H1 (cell line): ENCODE measurements around the gene MAGI2.

Experiments used
- CEBPB ChIP-seq: IDR thresholded peaks from 2 replicates; pipeline ENCODE4 v1.6.1; 2012; ENCODE audit warnings: low read depth, low read length
- EP300 ChIP-seq, 2 experiments: IDR thresholded peaks; 1 replicate in 1 of 2; 2 replicates in 1 of 2; pipeline ENCODE4 v1.6.1; 2011 to 2012; ENCODE audit warnings: low read depth in 2 of 2, low read length in 2 of 2, mild to moderate bottlenecking in 2 of 2, borderline replicate concordance in 1 of 2, inconsistent platforms in 1 of 2, moderate library complexity in 1 of 2
- EZH2 ChIP-seq: fragments of 200-600 bp; sonication (generic); IDR thresholded peaks from 2 replicates; pipeline ENCODE4 v1.7.1; 2012; ENCODE audit warnings: low read depth, mild to moderate bottlenecking, moderate library complexity, low read length, inconsistent platforms; ENCODE audit not compliant: severe bottlenecking
- JUN ChIP-seq: IDR thresholded peaks from 2 replicates; pipeline ENCODE4 v1.6.1; 2011; ENCODE audit warnings: low read depth, mild to moderate bottlenecking, improper control_type of control experiment, low read length
- JUND ChIP-seq: IDR thresholded peaks from 2 replicates; pipeline ENCODE4 v1.6.1; 2011; ENCODE audit warnings: mild to moderate bottlenecking, improper control_type of control experiment, low read length
- POLR2A ChIP-seq, 2 experiments: IDR thresholded peaks; 1 replicate in 1 of 2; 2 replicates in 1 of 2; pipeline ENCODE4 v1.6.1; 2011; ENCODE audit warnings: low read depth in 2 of 2, low read length in 2 of 2, mild to moderate bottlenecking in 2 of 2; ENCODE audit errors: control extremely low read depth in 1 of 2
- RAD21 ChIP-seq, 2 experiments: IDR thresholded peaks in 1 of 2; conservative IDR thresholded peaks in 1 of 2; 2 replicates each; pipeline ENCODE4 v1.6.1; 2011; ENCODE audit warnings: low read depth in 2 of 2, low read length in 2 of 2, improper control_type of control experiment in 1 of 2, inconsistent platforms in 1 of 2, mild to moderate bottlenecking in 1 of 2, moderate library complexity in 1 of 2
- SP1 ChIP-seq: IDR thresholded peaks from 2 replicates; pipeline ENCODE4 v1.6.1; 2011; ENCODE audit warnings: low read depth, low read length
- SRF ChIP-seq: IDR thresholded peaks from 2 replicates; pipeline ENCODE4 v1.6.1; 2011; ENCODE audit warnings: mild to moderate bottlenecking, low read depth, low read length, moderate library complexity
- TAF1 ChIP-seq: IDR thresholded peaks from 2 replicates; pipeline ENCODE4 v1.6.1; 2011; ENCODE audit warnings: mild to moderate bottlenecking, low read depth, low read length
- TF ChIP-seq, protein P1 (sequence below), 3 experiments: IDR thresholded peaks; 1 replicate in 2 of 3; 2 replicates in 1 of 3; pipeline versions ENCODE4 v1.5.1 to v1.6.1; 2011; ENCODE audit warnings: low read length in 3 of 3, mild to moderate bottlenecking in 3 of 3, inconsistent platforms in 2 of 3, low read depth in 1 of 3, moderate library complexity in 1 of 3; ENCODE audit not compliant: insufficient read depth in 1 of 3; ENCODE audit errors: control extremely low read depth in 1 of 3
- TF ChIP-seq, protein P2 (sequence below): IDR thresholded peaks from 2 replicates; pipeline ENCODE4 v1.6.1; 2012; ENCODE audit warnings: low read length, inconsistent platforms
- TF ChIP-seq, protein P3 (sequence below): IDR thresholded peaks from 2 replicates; pipeline ENCODE4 v1.6.1; 2011; ENCODE audit warnings: low read length, improper control_type of control experiment

DNA sequence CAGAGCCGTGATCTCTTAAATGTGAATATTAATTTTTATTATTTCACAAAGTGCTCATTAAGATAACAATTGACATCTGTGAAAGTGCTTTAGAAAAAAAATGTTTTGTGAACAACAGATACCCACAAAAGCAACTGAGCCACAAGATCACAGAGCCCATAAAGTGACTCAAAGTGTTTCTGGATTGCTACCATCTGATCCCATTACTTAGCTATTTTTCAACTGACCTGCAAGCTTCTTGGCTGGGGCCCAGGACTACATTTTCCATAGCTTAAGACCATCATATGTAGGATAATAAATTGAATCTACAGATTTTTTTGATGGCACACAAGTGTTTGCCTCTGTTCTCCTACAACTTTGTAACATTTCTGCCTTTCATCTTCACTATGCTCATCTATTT lies 980.4 kb downstream of the MAGI2 start:
- TF ChIP-seq, protein P1, sequence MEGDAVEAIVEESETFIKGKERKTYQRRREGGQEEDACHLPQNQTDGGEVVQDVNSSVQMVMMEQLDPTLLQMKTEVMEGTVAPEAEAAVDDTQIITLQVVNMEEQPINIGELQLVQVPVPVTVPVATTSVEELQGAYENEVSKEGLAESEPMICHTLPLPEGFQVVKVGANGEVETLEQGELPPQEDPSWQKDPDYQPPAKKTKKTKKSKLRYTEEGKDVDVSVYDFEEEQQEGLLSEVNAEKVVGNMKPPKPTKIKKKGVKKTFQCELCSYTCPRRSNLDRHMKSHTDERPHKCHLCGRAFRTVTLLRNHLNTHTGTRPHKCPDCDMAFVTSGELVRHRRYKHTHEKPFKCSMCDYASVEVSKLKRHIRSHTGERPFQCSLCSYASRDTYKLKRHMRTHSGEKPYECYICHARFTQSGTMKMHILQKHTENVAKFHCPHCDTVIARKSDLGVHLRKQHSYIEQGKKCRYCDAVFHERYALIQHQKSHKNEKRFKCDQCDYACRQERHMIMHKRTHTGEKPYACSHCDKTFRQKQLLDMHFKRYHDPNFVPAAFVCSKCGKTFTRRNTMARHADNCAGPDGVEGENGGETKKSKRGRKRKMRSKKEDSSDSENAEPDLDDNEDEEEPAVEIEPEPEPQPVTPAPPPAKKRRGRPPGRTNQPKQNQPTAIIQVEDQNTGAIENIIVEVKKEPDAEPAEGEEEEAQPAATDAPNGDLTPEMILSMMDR (IDR thresholded peaks at IDR 0.05; ENCODE audit: control extremely low read depth in 1 of 3, insufficient read depth in 1 of 3, low read depth in 1 of 3, low read length in 3 of 3), result no peak
- TF ChIP-seq, protein P2, sequence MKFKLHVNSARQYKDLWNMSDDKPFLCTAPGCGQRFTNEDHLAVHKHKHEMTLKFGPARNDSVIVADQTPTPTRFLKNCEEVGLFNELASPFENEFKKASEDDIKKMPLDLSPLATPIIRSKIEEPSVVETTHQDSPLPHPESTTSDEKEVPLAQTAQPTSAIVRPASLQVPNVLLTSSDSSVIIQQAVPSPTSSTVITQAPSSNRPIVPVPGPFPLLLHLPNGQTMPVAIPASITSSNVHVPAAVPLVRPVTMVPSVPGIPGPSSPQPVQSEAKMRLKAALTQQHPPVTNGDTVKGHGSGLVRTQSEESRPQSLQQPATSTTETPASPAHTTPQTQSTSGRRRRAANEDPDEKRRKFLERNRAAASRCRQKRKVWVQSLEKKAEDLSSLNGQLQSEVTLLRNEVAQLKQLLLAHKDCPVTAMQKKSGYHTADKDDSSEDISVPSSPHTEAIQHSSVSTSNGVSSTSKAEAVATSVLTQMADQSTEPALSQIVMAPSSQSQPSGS, result no peak
- TF ChIP-seq CEBPB (no peak), SRF (no peak), EP300 (IDR thresholded peaks at IDR 0.05; ENCODE audit: borderline replicate concordance in 1 of 2, low read depth in 2 of 2, low read length in 2 of 2) (no peak), EZH2 (no peak), RAD21 (IDR thresholded peaks at IDR 0.05 in 1 of 2, conservative IDR thresholded peaks at IDR 0.05 in 1 of 2; ENCODE audit: low read depth in 2 of 2, low read length in 2 of 2) (no peak), JUND (no peak), JUN (no peak), POLR2A (IDR thresholded peaks at IDR 0.05; ENCODE audit: control extremely low read depth in 1 of 2, low read depth in 2 of 2, low read length in 2 of 2) (no peak), SP1 (no peak), TAF1 (no peak)
- TF ChIP-seq, protein P3, sequence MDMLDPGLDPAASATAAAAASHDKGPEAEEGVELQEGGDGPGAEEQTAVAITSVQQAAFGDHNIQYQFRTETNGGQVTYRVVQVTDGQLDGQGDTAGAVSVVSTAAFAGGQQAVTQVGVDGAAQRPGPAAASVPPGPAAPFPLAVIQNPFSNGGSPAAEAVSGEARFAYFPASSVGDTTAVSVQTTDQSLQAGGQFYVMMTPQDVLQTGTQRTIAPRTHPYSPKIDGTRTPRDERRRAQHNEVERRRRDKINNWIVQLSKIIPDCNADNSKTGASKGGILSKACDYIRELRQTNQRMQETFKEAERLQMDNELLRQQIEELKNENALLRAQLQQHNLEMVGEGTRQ, result no peak
